ENCODE data around the gene ATF1. TPM values are rescaled to one million over a fixed set of nuclear protein-coding genes. Genes with fewer than 3 reads are reported as not detected.

The ATF1 gene
- total and polyA plus RNA-seq, 10 of the 15 experiments (the other 5 are each of a cell fraction or from before 2014, with no cell fraction given), result 15.4 to 92.0 (median 33.6) TPM

GRCh38 chr12:50784501-50784900, 20.6 kb downstream of the ATF1 start:
- no peak overlapping the region for H3K27ac ChIP-seq (ENCODE audit: control insufficient read depth, insufficient read depth)
- H3K9ac ChIP-seq (ENCODE audit: control insufficient read depth, insufficient read depth, low read length), result no peak overlapping the region
- no peaks in the 10 kb centered on the region; the same call in 1 of the 2 replicates for H3K79me2 ChIP-seq (ENCODE audit: control insufficient read depth, insufficient read depth, low read length)
- H4K20me1 ChIP-seq (ENCODE audit: control insufficient read depth, insufficient read depth), result no peaks in the 10 kb centered on the region
- no peak overlapping the region for H2AFZ ChIP-seq (ENCODE audit: control insufficient read depth, low read depth, low read length)
- intact Hi-C loops (cut with micrococcal nuclease; ENCODE audit: unreplicated experiment), result no loop called here
- H3K27me3 ChIP-seq (replicated peaks in 1 of 2; ENCODE audit: control insufficient read depth in 2 of 2, insufficient read depth in 2 of 2, low read length in 1 of 2), result no peaks in the 10 kb centered on the region
- H3K9me3 ChIP-seq (replicated peaks; ENCODE audit: control insufficient read depth, insufficient read depth, low read length), result peaks cover 5% of the 10 kb centered on the region; the same call in 2 of the 3 replicates
- ChIA-PET POLR2A (interaction anchor here (0.5 kb wide), 1 partner anchor 1623 kb away, joined by 7 read pairs; no protein-coding TSS in a partner anchor), CTCF (no interaction called here), SMC1A (ENCODE audit: uncharacterized antibody, unreplicated experiment) (no interaction called here), RAD21 (ENCODE audit: unreplicated experiment) (no interaction called here)
- DNase-seq (ENCODE audit: low read depth, low spot score) (no peak), FAIRE-seq (peak; percentile 27), ATAC-seq (peak; percentile 35; the same call in 2 of the 3 replicates)
- in situ Hi-C loops (cut with MboI), result no loop called here
- H3K4me1 ChIP-seq (ENCODE audit: control insufficient read depth, insufficient read depth, low read length), result no peaks in the 10 kb centered on the region
- WGBS (ENCODE audit: insufficient coverage, insufficient replicate concordance, low lambda C conversion rate, missing lambda C conversion rate), result 81% methylated on average over 4 of the region's 4 CpGs
- no peak overlapping the region for H3K4me2 ChIP-seq (ENCODE audit: control insufficient read depth, insufficient read depth)
- BruUV-seq (replicated peaks), result no TSS peak
- H3K4me3 ChIP-seq, result no peak overlapping the region
- TF ChIP-seq KAT2A (conservative IDR thresholded peaks at IDR 0.05; ENCODE audit: control insufficient read depth, low read depth, low read length) (no peak), HDAC2 (IDR thresholded peaks at IDR 0.05) (no peak), SMAD5 (IDR thresholded peaks at IDR 0.05; ENCODE audit: low read depth) (no peak), CTCF (IDR thresholded peaks at IDR 0.05 in 2 of 3, conservative IDR thresholded peaks at IDR 0.05 in 1 of 3; ENCODE audit: control insufficient read depth in 2 of 3, extremely low read depth in 1 of 3, insufficient read depth in 1 of 3, low read depth in 3 of 3, low read length in 3 of 3) (no peak), IKZF2 (IDR thresholded peaks at IDR 0.05) (no peak), BRCA1 (IDR thresholded peaks at IDR 0.05; ENCODE audit: low read depth, low read length) (no peak), SUZ12 (IDR thresholded peaks at IDR 0.05; ENCODE audit: unreplicated experiment) (no peak), SREBF2 (IDR thresholded peaks at IDR 0.05; ENCODE audit: low read length) (no peak), PML (IDR thresholded peaks at IDR 0.05; ENCODE audit: low read length) (no peak), DPF2 (IDR thresholded peaks at IDR 0.05) (no peak), FOXM1 (IDR thresholded peaks at IDR 0.05; ENCODE audit: low read depth, low read length) (no peak), JUND (IDR thresholded peaks at IDR 0.05; ENCODE audit: low read depth, low read length) (no peak), FOXK2 (IDR thresholded peaks at IDR 0.05) (no peak), PAX5 (IDR thresholded peaks at IDR 0.05; ENCODE audit: borderline replicate concordance, low read depth, low read length) (no peak), IRF4 (IDR thresholded peaks at IDR 0.05; ENCODE audit: low read depth, low read length) (no peak), BMI1 (IDR thresholded peaks at IDR 0.05; ENCODE audit: borderline replicate concordance) (no peak), RFX5 (IDR thresholded peaks at IDR 0.05; ENCODE audit: low read depth, low read length) (no peak)
- TF ChIP-seq, protein P1, sequence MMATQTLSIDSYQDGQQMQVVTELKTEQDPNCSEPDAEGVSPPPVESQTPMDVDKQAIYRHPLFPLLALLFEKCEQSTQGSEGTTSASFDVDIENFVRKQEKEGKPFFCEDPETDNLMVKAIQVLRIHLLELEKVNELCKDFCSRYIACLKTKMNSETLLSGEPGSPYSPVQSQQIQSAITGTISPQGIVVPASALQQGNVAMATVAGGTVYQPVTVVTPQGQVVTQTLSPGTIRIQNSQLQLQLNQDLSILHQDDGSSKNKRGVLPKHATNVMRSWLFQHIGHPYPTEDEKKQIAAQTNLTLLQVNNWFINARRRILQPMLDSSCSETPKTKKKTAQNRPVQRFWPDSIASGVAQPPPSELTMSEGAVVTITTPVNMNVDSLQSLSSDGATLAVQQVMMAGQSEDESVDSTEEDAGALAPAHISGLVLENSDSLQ (IDR thresholded peaks at IDR 0.05), result no peak
- peaks cover 0 to 12% of the 10 kb centered on the region in 2 experiments; a peak in 3 of 4 replicates for H3K36me3 ChIP-seq (ENCODE audit: control insufficient read depth in 2 of 2, insufficient read depth in 2 of 2, low read length in 1 of 2)

Data from GM12878 (cell line).